Skeletal muscle tissue (tissue), 4 donors: ENCODE results near the gene PKD1. TPM values are rescaled to one million over a fixed set of nuclear protein-coding genes. Genes with fewer than 3 reads are reported as not detected.
A peak's percentile ranks its signal among the peaks of the same experiment; 100 is the strongest.

Source experiments
- H3K27ac ChIP-seq: one replicate; pipeline ENCODE4 v1.7.0; 2013; ENCODE audit warnings: mild to moderate bottlenecking, low read depth, low read length, inconsistent platforms
- H3K27me3 ChIP-seq, 3 donors: one replicate each; pipeline ENCODE4 v1.7.0; 2013; ENCODE audit warnings: low read length in 3 of 3; ENCODE audit not compliant: control insufficient read depth in 3 of 3, insufficient read depth in 3 of 3
- H3K36me3 ChIP-seq, 3 donors: one replicate each; pipeline ENCODE4 v1.7.0; 2013; ENCODE audit warnings: low read length in 3 of 3; ENCODE audit not compliant: control insufficient read depth in 3 of 3, insufficient read depth in 3 of 3
- H3K4me1 ChIP-seq, 3 donors: one replicate each; pipeline ENCODE4 v1.7.0; 2013; ENCODE audit warnings: low read length in 3 of 3, mild to moderate bottlenecking in 3 of 3; ENCODE audit not compliant: control insufficient read depth in 3 of 3, insufficient read depth in 3 of 3
- H3K4me3 ChIP-seq, 3 donors: one replicate each; pipeline ENCODE4 v1.7.0; 2013; ENCODE audit warnings: low read length in 3 of 3
- H3K9ac ChIP-seq, 3 donors: one replicate each; pipeline ENCODE4 v1.7.0; 2013; ENCODE audit warnings: low read length in 3 of 3, mild to moderate bottlenecking in 3 of 3, moderate library complexity in 2 of 3, low read depth in 1 of 3
- H3K9me3 ChIP-seq, 3 donors: one replicate each; pipeline ENCODE4 v1.7.0; 2013; ENCODE audit warnings: low read length in 3 of 3; ENCODE audit not compliant: control insufficient read depth in 3 of 3
- total RNA-seq: library from RNA; depleted of rRNA; stranded (reverse); fragments of >200 nt; gene quantifications from one replicate; pipeline ENCODE4 v1.2.3, GENCODE V29; 2014
- donor health status: Osteomylitis.

PKD1 gene
- total RNA-seq, 1 donor from 2014 or later = 88.7 TPM

GRCh38 chr16:2160915-2161551, 25.3 kb upstream of the PKD1 start:
- Histone ChIP-seq H3K36me3 (peaks cover 0 to 4% (median 1%) of the 10 kb centered on the region in 3 donors), H3K4me3 (no peak overlapping the region), H3K4me1 (peaks cover 37 to 50% (median 42%) of the 10 kb centered on the region in 3 donors), H3K9me3 (no peaks in the 10 kb centered on the region), H3K27ac (peak overlapping the region; percentile 54), H3K9ac (peak overlapping the region; percentile 20 to 40 (median 38)), H3K27me3 (no peaks in the 10 kb centered on the region)

- peaks cover 45 to 58% (median 49%) of the 10 kb centered on the region in 3 donors for H3K4me1 ChIP-seq
These were observed 23.6 kb upstream of the PKD1 start for GRCh38 chr16:2159175-2159838.

GRCh38 chr16:2158262-2158638, 22.6 kb upstream of the PKD1 start:
- no peaks in the 10 kb centered on the region for H3K27me3 ChIP-seq
- H3K36me3 ChIP-seq = peaks cover 0 to 5% (median 0%) of the 10 kb centered on the region in 3 donors
- peak overlapping the region in 2 of 3 donors; percentile 33 to 83 for H3K9ac ChIP-seq
- H3K9me3 ChIP-seq = no peaks in the 10 kb centered on the region
- no peak overlapping the region for H3K4me3 ChIP-seq
- H3K4me1 ChIP-seq = peaks cover 56 to 69% (median 60%) of the 10 kb centered on the region in 3 donors
- H3K27ac ChIP-seq = peak overlapping the region; percentile 68

More at GRCh38 chr16:2159175-2159838, 23.6 kb upstream of the PKD1 start:
- H3K9ac ChIP-seq = peak overlapping the region in 2 of 3 donors; percentile 32 to 54
- H3K27me3 ChIP-seq = no peaks in the 10 kb centered on the region
- peak overlapping the region; percentile 68 for H3K27ac ChIP-seq
- H3K36me3 ChIP-seq = peaks cover 0 to 2% (median 0%) of the 10 kb centered on the region in 3 donors
- H3K9me3 ChIP-seq = no peaks in the 10 kb centered on the region
- no peak overlapping the region for H3K4me3 ChIP-seq

DNA sequence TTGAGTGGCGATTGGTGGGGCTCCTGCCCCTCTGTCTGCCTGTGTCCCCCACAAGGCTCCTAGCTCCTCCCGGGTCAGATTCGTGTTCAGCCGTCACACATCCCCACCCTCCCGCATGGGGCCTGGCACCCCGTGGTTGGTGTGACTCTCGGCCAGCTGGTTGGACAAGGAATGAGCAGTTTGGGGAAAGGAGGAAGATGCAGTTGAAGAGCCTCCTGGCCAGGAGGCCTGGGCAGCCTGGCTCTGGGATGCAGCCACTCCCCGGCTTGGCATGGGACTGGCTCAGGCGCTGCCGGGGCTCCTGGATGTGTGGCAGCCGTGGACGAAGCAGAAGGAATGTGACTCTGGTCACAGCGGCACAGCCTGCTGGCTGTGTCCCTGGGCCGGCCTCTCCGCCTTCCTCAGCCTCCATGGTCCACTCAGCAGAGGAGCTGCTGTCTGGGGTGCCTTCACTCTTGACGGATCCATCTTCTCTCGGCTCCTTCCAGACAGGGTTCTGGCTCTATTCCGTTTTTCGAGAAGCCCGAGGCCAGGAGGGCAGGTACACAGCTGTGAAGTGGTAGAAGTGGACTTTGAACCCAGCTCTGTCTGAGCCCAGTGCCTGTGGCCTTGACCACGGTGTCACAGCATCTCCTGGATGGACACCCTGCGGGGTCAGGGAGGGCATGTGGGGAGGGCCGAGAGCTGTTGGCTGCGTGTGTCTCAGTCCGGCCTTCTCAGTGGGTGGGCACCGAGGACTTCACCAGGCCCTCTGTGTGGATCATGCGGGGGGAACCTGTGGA, 22.0 kb upstream of the PKD1 start:
- no peaks in the 10 kb centered on the region for H3K9me3 ChIP-seq
- peaks cover 62 to 75% (median 66%) of the 10 kb centered on the region in 3 donors for H3K4me1 ChIP-seq
- peak overlapping the region; percentile 68 for H3K27ac ChIP-seq
- H3K9ac ChIP-seq = peak overlapping the region in 2 of 3 donors; percentile 33 to 83
- peaks cover 0 to 5% (median 3%) of the 10 kb centered on the region in 3 donors for H3K36me3 ChIP-seq
- no peak overlapping the region for H3K4me3 ChIP-seq
- no peaks in the 10 kb centered on the region for H3K27me3 ChIP-seq

DNA sequence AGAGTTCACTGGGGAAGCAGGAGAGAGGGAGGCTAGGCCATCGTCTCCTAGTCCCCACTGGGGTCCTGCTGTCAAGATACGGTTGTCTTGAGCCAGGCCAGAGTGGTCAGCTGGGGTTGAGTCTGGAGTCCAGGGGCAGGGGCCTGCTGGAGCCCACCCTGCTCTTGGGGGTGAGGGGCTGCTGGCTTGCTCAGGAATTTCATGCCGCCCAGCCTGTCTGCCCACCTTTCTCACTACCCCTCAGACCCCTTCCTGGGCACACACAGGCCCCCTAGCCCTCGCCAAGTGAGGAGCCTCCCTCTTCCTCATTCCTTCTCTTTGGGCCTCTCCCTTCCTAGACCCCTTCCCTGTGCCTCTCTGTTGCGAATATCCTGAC, 21.1 kb upstream of the PKD1 start:
- no peaks in the 10 kb centered on the region for H3K9me3 ChIP-seq
- H3K27ac ChIP-seq = peak overlapping the region; percentile 68
- H3K36me3 ChIP-seq = peaks cover 0 to 5% (median 5%) of the 10 kb centered on the region in 3 donors
- peaks cover 69 to 81% (median 73%) of the 10 kb centered on the region in 3 donors for H3K4me1 ChIP-seq
- peak overlapping the region; percentile 10 to 88 (median 84) for H3K4me3 ChIP-seq
- H3K27me3 ChIP-seq = no peaks in the 10 kb centered on the region
- H3K9ac ChIP-seq = peak overlapping the region; percentile 33 to 86 (median 83)

DNA sequence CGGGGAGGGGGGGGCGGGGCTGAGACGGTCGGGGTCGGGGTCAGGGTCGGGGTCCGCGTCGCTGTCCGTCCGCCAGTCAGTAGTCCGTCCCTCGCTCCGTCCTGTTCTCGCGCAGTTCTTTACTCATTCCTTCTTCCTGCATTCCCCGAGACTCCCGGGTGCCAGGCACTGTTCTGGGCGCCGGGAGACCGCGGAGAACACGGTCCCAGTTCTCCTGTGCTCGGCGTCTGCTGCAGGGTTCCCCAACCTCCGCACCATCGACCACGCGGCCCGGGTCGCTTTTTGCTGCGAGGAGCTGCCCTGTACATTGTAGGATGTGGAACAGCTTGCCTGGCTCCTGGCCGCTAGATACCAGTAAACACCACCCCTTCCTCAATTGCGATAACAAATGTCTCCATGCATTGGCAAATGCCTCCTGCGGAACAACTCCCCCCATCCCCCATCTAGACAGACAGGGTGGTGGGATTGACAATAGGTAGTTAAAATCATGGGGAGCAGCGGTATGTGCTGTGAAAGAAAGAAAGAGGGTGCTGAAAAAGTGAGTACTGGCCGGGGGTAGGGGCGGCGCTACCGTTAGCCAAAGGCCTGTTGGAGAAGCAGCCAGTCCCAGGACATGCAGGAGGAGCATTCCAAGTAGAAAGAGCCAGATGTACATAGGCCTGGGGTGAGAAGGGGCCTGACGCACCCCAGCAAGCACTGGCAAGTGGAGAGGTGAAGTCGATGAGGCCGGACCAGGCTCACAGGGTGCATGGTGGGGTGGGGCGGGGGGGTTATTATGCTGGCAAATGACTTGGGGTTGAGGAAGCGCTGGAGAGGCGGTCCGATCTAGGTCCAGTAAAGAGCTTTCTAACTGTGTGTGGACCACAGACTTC, 20.5 kb upstream of the PKD1 start:
- Histone ChIP-seq H3K9ac (peak overlapping the region; percentile 77 to 86 (median 83)), H3K9me3 (no peaks in the 10 kb centered on the region), H3K27me3 (no peaks in the 10 kb centered on the region), H3K4me3 (peak overlapping the region; percentile 79 to 88 (median 84)), H3K27ac (peak overlapping the region; percentile 69), H3K4me1 (peaks cover 70 to 81% (median 73%) of the 10 kb centered on the region in 3 donors), H3K36me3 (peaks cover 4 to 10% (median 9%) of the 10 kb centered on the region in 3 donors)

- Histone ChIP-seq H3K27me3 (no peaks in the 10 kb centered on the region), H3K9ac (peak within 1 kb of the TSS; percentile 92 to 98 (median 98)), H3K9me3 (no peaks in the 10 kb centered on the region), H3K36me3 (peaks cover 4 to 10% (median 9%) of the 10 kb centered on the region in 3 donors), H3K4me3 (peak within 1 kb of the TSS; percentile 94 to 98 (median 97)), H3K4me1 (peaks cover 78 to 89% (median 82%) of the 10 kb centered on the region in 3 donors), H3K27ac (peak within 1 kb of the TSS; percentile 80)
These were observed 19.6 kb upstream of the PKD1 start, which contains the start of gene TRAF7 for GRCh38 chr16:2155091-2155950. TSS of gene TRAF7 (plus strand) at chr16:2155782. CDS start at chr16:2163921, 8,139 bp downstream.

DNA sequence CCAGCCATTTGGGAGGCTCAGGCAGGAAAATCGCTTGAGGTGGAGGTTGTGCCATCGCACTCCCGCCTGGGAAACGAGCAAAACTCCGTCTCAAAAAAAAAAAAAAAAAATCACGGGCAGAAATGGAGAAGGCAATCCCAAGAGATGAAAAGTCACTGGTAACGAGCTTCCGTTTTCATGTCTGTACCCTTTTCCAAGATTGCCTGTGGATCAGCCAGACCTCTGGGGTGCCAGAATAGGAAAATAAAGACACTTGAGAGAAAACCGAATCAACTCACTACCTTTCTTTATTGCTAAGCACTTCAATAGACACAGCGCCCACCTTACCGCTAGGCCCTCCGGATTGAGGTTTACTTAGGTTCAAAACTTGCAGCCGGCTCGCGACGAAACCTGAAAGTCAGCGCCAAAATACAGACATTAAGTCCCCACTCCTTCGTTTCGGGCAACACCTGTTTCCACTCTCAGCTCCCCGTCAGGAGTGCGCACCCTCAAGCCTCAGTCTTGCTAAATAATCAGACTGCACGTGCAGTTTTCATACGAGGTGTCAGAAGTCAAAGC, 18.9 kb upstream of the PKD1 start:
- Histone ChIP-seq H3K27ac (peak overlapping the region; percentile 80), H3K9me3 (no peaks in the 10 kb centered on the region), H3K4me3 (peak overlapping the region; percentile 94 to 98 (median 97)), H3K4me1 (peaks cover 77 to 90% (median 85%) of the 10 kb centered on the region in 3 donors), H3K36me3 (peaks cover 4 to 10% (median 9%) of the 10 kb centered on the region in 3 donors), H3K9ac (peak overlapping the region; percentile 92 to 98 (median 98)), H3K27me3 (no peaks in the 10 kb centered on the region)
